NB4 (cell line): ENCODE results near the gene MTARC1.

Source experiments
- TF ChIP-seq, protein P1 (sequence below): IDR thresholded peaks from one replicate; pipeline ENCODE4 v1.5.1; 2012; ENCODE audit warnings: low read depth, low read length
- TF ChIP-seq, protein P2 (sequence below): IDR thresholded peaks from 2 replicates; pipeline ENCODE4 v1.6.1; 2011; ENCODE audit warnings: low read depth, low read length

DNA sequence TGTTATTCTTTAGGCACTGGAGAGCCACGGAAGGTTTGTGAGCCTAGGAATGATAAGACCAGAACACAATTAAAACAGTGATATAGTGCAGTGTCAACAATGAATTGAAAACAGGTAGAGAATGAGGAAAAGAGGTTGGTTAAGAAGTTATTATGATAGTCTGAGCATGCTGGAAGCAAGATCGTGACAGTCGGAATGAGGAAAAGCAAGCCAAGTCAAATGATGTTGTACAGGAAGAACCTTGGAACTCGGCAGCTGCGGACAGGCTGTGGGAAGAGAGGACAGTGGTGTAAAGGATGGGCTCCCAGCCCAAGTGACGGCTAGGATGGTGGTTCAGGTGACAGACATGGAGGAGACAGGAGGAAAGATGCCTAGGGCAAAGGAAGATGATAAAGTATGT, 25.6 kb downstream of the MTARC1 start:
- TF ChIP-seq, protein P1, sequence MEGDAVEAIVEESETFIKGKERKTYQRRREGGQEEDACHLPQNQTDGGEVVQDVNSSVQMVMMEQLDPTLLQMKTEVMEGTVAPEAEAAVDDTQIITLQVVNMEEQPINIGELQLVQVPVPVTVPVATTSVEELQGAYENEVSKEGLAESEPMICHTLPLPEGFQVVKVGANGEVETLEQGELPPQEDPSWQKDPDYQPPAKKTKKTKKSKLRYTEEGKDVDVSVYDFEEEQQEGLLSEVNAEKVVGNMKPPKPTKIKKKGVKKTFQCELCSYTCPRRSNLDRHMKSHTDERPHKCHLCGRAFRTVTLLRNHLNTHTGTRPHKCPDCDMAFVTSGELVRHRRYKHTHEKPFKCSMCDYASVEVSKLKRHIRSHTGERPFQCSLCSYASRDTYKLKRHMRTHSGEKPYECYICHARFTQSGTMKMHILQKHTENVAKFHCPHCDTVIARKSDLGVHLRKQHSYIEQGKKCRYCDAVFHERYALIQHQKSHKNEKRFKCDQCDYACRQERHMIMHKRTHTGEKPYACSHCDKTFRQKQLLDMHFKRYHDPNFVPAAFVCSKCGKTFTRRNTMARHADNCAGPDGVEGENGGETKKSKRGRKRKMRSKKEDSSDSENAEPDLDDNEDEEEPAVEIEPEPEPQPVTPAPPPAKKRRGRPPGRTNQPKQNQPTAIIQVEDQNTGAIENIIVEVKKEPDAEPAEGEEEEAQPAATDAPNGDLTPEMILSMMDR: no peak
- TF ChIP-seq, protein P2, sequence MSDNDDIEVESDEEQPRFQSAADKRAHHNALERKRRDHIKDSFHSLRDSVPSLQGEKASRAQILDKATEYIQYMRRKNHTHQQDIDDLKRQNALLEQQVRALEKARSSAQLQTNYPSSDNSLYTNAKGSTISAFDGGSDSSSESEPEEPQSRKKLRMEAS: no peak
